Central memory CD8-positive, alpha-beta T cell (primary cell): Measurements from ENCODE around the gene VPS37D.
"Not testable (repeated sequence)": the region's sequence is repeated elsewhere in the genome, so short reads cannot be mapped to it uniquely, and the experiment has no call there.

Experiments
- ATAC-seq: fragments of 150-1000 bp; cut with Tn5 transposase; replicated peaks from 2 replicates; pipeline ENCODE4 v1.10.0; 2022; ENCODE audit warnings: mild to moderate bottlenecking, moderate FRiP score, moderate number of reproducible peaks; ENCODE audit not compliant: poor library complexity, severe bottlenecking; ENCODE audit errors: extremely low read depth
- DNase-seq, 2 donors: peaks; one replicate each; pipeline ENCODE4 v3.0.0; 2021; ENCODE audit warnings: low spot score in 2 of 2
- H3K27ac Mint-ChIP-seq: one replicate; pipeline ENCODE4 v1.8.0; 2022; ENCODE audit warnings: low read depth, mild to moderate bottlenecking, moderate library complexity, mixed read lengths
- H3K27me3 Mint-ChIP-seq: one replicate; pipeline ENCODE4 v1.8.0; 2022; ENCODE audit warnings: mixed read lengths
- H3K36me3 Mint-ChIP-seq: one replicate; pipeline ENCODE4 v1.8.0; 2022; ENCODE audit warnings: mild to moderate bottlenecking, moderate library complexity, mixed read lengths; ENCODE audit not compliant: insufficient read depth
- H3K4me1 Mint-ChIP-seq: one replicate; pipeline ENCODE4 v1.8.0; 2022; ENCODE audit warnings: mixed read lengths
- H3K4me3 Mint-ChIP-seq: one replicate; pipeline ENCODE4 v1.8.0; 2022; ENCODE audit warnings: mild to moderate bottlenecking, moderate library complexity, mixed read lengths
- H3K9me3 Mint-ChIP-seq: one replicate; pipeline ENCODE4 v1.8.0; 2022; ENCODE audit warnings: mixed read lengths

The VPS37D gene

GRCh38 chr7:73674468-73675124, 7.0 kb downstream of the VPS37D start:
- H3K9me3 Mint-ChIP-seq = no peaks in the 10 kb centered on the region
- DNase-seq (no peak), ATAC-seq (no peak)
- H3K27me3 Mint-ChIP-seq = no peaks in the 10 kb centered on the region
- peaks cover 6% of the 10 kb centered on the region for H3K36me3 Mint-ChIP-seq
- no peaks in the 10 kb centered on the region for H3K4me1 Mint-ChIP-seq
- H3K27ac Mint-ChIP-seq = no peak overlapping the region
- no peak overlapping the region for H3K4me3 Mint-ChIP-seq

DNA sequence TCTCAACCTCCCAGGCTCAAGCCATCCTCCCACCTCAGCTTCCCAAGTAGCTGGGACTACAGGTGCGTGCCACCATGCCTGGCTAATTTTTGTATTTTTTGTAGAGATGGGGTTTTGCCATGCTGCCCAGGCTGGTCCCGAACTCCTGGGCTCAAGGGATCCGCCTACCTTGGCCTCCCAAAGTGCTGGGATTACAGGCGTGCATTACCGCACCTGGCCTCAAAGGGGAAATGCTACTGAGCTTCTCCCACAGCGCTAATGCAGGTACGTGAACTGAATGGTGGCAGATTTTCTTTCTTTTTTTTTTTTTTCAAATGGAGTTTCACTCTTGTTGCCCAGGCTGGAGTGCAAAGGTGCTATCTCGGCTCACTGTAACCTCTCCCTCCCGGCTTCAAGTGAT, 8.4 kb downstream of the VPS37D start:
- H3K4me1 Mint-ChIP-seq, H3K27ac Mint-ChIP-seq, ATAC-seq, H3K27me3 Mint-ChIP-seq, DNase-seq, H3K4me3 Mint-ChIP-seq, H3K9me3 Mint-ChIP-seq: not testable (repeated sequence)
- H3K36me3 Mint-ChIP-seq = peaks cover 11% of the 10 kb centered on the region

- no peak overlapping the region for H3K27ac Mint-ChIP-seq
- no peaks in the 10 kb centered on the region for H3K27me3 Mint-ChIP-seq
- peaks cover 25% of the 10 kb centered on the region for H3K4me1 Mint-ChIP-seq
- H3K9me3 Mint-ChIP-seq = no peaks in the 10 kb centered on the region
- H3K4me3 Mint-ChIP-seq = no peak overlapping the region
- DNase-seq (no peak), ATAC-seq (no peak)
- peaks cover 24% of the 10 kb centered on the region for H3K36me3 Mint-ChIP-seq
These were observed 11.2 kb downstream of the VPS37D start for GRCh38 chr7:73678862-73679261.

- H3K4me3 Mint-ChIP-seq = no peak overlapping the region
- no peak overlapping the region for H3K27ac Mint-ChIP-seq
- no peaks in the 10 kb centered on the region for H3K27me3 Mint-ChIP-seq
These were observed 12.1 kb downstream of the VPS37D start for GRCh38 chr7:73679709-73680108.

DNA sequence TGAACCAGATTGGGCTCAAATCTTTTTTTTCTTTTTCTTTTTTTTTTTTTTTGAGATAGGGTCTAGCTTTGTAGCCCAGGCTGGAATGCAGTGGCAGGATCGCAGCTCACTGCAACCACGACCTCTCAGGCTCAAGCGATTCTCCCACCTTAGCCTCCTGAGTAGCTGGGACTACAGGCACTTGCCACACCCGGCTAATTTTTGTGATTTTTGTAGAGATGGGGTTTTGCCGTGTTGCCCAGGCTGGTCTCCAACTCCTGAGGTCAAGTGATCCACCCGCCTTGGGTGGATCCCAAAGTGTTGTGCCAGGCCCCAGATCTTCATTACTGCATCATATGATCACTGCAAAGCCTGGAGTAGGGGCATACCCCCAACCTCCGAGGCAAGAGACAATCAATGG, 12.9 kb downstream of the VPS37D start:
- Mint-ChIP-seq H3K27me3 (no peaks in the 10 kb centered on the region), H3K9me3 (no peaks in the 10 kb centered on the region), H3K27ac (no peak overlapping the region), H3K4me3 (no peak overlapping the region), H3K36me3 (peaks cover 24% of the 10 kb centered on the region), H3K4me1 (peaks cover 29% of the 10 kb centered on the region)
- DNase-seq (no peak), ATAC-seq (no peak)

More at GRCh38 chr7:73679709-73680108, 12.1 kb downstream of the VPS37D start:
- ATAC-seq (no peak), DNase-seq (no peak)
- Mint-ChIP-seq H3K4me1 (peaks cover 29% of the 10 kb centered on the region), H3K36me3 (peaks cover 24% of the 10 kb centered on the region), H3K9me3 (no peaks in the 10 kb centered on the region)

- Mint-ChIP-seq H3K36me3 (peaks cover 24% of the 10 kb centered on the region), H3K4me3 (peak overlapping the region; percentile 96), H3K9me3 (no peaks in the 10 kb centered on the region), H3K27me3 (no peaks in the 10 kb centered on the region), H3K4me1 (peaks cover 29% of the 10 kb centered on the region), H3K27ac (no peak overlapping the region)
- ATAC-seq = no peak
- no peak for DNase-seq
These were observed 13.4 kb downstream of the VPS37D start for GRCh38 chr7:73681031-73681430.

- Mint-ChIP-seq H3K27me3 (no peaks in the 10 kb centered on the region), H3K36me3 (peaks cover 27% of the 10 kb centered on the region), H3K9me3 (no peaks in the 10 kb centered on the region), H3K4me3 (peak overlapping the region; percentile 96), H3K27ac (peak overlapping the region; percentile 93), H3K4me1 (peaks cover 29% of the 10 kb centered on the region)
- DNase-seq (no peak), ATAC-seq (no peak)
These were observed 15.1 kb downstream of the VPS37D start for GRCh38 chr7:73682745-73683055.

GRCh38 chr7:73683056-73683787, 15.6 kb downstream of the VPS37D start, which contains the start of the genes BUD23 and DNAJC30:
Gene BUD23 (plus strand): TSS chr7:73683597. CDS start chr7:73683626, 29 bp downstream.
Gene DNAJC30 (minus strand): TSS chr7:73683453. CDS start chr7:73683423, 30 bp downstream.
- H3K9me3 Mint-ChIP-seq = no peaks in the 10 kb centered on the region
- peak; percentile 97 for ATAC-seq
- peaks cover 29% of the 10 kb centered on the region for H3K4me1 Mint-ChIP-seq
- peak; percentile 73 to 86 for DNase-seq
- H3K27me3 Mint-ChIP-seq = no peaks in the 10 kb centered on the region
- H3K36me3 Mint-ChIP-seq = peaks cover 27% of the 10 kb centered on the region
- peak within 1 kb of the TSS; percentile 93 for H3K27ac Mint-ChIP-seq
- H3K4me3 Mint-ChIP-seq = peak within 1 kb of the TSS; percentile 96

DNA sequence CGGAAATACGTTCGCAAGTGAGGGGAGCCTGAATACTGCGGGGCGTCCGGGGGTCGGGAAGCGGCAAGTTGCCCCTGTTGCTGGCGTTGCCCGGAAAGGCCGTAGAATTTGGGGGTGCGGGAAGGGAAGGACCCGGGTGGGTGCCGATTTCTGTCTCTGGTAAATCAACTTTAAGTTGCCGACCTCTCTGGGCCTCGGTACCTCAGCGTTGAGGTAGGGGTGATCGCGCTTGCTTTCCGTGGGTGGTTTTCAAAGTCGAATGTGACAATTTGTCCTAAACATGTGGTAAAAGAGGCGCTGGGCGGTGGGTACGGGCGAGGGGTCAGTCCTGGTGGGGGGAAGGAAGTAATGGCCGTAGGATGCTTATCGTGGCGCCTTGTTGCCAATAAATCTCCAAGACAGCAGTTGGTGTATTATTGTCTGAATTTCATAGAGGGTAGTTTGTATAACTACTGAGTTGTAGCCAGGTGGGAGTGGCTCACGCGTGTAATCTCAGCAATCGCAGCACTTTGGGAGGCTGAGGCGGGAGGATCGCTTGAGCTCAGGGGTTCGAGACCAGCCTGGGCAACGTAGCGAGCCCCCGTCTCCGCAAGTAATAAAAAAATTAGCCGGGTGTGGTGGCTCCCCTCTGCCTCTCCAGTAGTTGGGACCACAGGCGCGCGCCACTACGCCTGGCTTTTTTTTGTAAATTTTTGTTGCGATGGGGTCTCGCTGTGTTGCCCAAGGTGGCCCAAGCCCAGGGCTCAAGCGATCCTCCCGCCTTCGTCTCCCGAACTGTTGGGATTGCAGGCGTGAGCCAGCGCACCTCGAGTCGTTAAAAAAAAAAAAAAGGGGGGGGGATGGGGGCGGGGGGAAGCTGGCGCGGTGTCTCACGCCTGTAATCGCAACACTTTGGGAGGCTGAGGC, 16.4 kb downstream of the VPS37D start:
- peaks cover 36% of the 10 kb centered on the region for H3K4me1 Mint-ChIP-seq
- ATAC-seq = peak; percentile 11
- peak overlapping the region; percentile 93 for H3K27ac Mint-ChIP-seq

DNA sequence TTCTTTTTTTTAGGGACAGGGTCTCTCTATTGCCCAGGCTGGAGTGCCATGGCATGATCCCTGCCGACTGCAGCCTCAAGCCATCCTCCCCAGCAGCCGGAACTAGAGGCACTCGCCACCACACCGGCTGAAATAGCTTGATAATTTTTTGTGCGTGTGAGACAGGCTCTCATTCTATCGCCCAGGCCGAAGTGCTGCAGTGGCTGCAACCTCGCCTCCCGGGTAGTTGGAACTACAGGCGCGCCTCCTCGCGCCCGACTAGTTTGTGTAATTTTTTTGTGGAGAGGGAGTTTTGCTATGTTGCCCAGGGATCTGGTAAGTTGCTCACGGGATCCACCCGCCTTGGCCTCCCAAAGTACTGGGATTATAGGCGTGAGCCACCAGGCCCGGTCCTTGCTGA, 17.7 kb downstream of the VPS37D start:
- H3K4me3 Mint-ChIP-seq = peak overlapping the region; percentile 96
- no peaks in the 10 kb centered on the region for H3K9me3 Mint-ChIP-seq
- no peak for ATAC-seq

More for the DNA sequence above, 16.4 kb downstream of the VPS37D start:
- DNase-seq = no peak
- Mint-ChIP-seq H3K4me3 (peak overlapping the region; percentile 96), H3K27me3 (no peaks in the 10 kb centered on the region), H3K9me3 (no peaks in the 10 kb centered on the region), H3K36me3 (peaks cover 30% of the 10 kb centered on the region)

DNA sequence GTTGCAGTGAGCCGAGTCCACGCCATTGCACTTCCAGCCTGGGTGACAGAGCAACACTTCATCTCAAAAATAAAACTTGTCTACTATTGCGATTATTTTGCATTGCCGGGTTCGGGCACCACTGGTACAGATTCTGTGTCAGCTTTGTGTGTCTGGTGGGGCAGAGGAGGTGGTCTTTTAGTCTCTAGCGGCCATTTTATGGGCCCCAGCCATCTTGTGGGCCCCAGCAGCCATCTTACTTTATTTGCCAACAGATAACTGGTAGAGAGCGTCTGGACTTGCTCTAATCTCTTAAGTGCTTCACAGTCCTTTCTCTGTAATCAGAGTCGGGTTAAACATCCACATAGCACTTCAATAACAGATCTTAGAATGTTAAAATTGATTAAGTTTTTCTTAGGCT, 20.7 kb downstream of the VPS37D start:
- no peak for ATAC-seq
- H3K4me3 Mint-ChIP-seq = no peak overlapping the region
- no peak for DNase-seq
- H3K36me3 Mint-ChIP-seq = peaks cover 33% of the 10 kb centered on the region
- H3K4me1 Mint-ChIP-seq = peaks cover 22% of the 10 kb centered on the region
- no peaks in the 10 kb centered on the region for H3K27me3 Mint-ChIP-seq
- H3K27ac Mint-ChIP-seq = no peak overlapping the region
- no peaks in the 10 kb centered on the region for H3K9me3 Mint-ChIP-seq

More for the DNA sequence above, 17.7 kb downstream of the VPS37D start:
- peaks cover 34% of the 10 kb centered on the region for H3K36me3 Mint-ChIP-seq
- no peak for DNase-seq
- no peaks in the 10 kb centered on the region for H3K27me3 Mint-ChIP-seq
- peaks cover 36% of the 10 kb centered on the region for H3K4me1 Mint-ChIP-seq
- H3K27ac Mint-ChIP-seq = no peak overlapping the region

- Mint-ChIP-seq H3K4me1 (peaks cover 13% of the 10 kb centered on the region), H3K27ac (no peak overlapping the region), H3K4me3 (no peak overlapping the region), H3K27me3 (no peaks in the 10 kb centered on the region), H3K36me3 (peaks cover 46% of the 10 kb centered on the region), H3K9me3 (no peaks in the 10 kb centered on the region)
- DNase-seq (no peak), ATAC-seq (no peak)
These were observed 23.0 kb downstream of the VPS37D start for GRCh38 chr7:73690646-73691045.
